ENCODE measurements around the gene NWD2. TPM values are rescaled to one million over a fixed set of nuclear protein-coding genes. Genes with fewer than 3 reads are reported as not detected.
"Not testable (repeated sequence)": the region's sequence is repeated elsewhere in the genome, so short reads cannot be mapped to it uniquely, and the experiment has no call there.

NWD2 gene
- under 0.01 TPM for total RNA-seq
- under 1 TPM in 6 of 8 donors, not detected in 2; 0.01 to 0.29 (median 0.03) TPM for polyA plus RNA-seq (ENCODE audit: insufficient read depth in 1 of 8, insufficient read length in 8 of 8, low replicate concordance in 1 of 8)
- long read RNA-seq, donor 1: 0 reads
- long read RNA-seq, donor 2: 0 reads
- long read RNA-seq, donor 3: 0 reads
- long read RNA-seq, donor 4: 0 reads
- long read RNA-seq, donor 5: 0 reads
- long read RNA-seq, donor 6: 0 reads
- long read RNA-seq, donor 7: 0 reads
- long read RNA-seq, donor 8: 0 reads
- long read RNA-seq, donor 9: 0 reads
- long read RNA-seq, donor 10: 0 reads
- long read RNA-seq, donor 11: 0 reads

GRCh38 chr4:37244583-37245390, at the start of gene NWD2:
TSS of gene NWD2 (plus strand) at chr4:37244743. CDS start at chr4:37245068, 325 bp downstream.
- Histone ChIP-seq H3K27me3 (ENCODE audit: control insufficient read depth, insufficient read depth, low read length) (peaks cover 50% of the 10 kb centered on the region), H3K4me1 (ENCODE audit: control insufficient read depth, insufficient read depth, low read length) (peaks cover 11% of the 10 kb centered on the region), H3K36me3 (ENCODE audit: control insufficient read depth, insufficient read depth, low read length) (no peaks in the 10 kb centered on the region), H3K4me3 (ENCODE audit: low read length) (no peak within 1 kb of the TSS), H3K27ac (ENCODE audit: low read length) (no peak within 1 kb of the TSS), H3K9me3 (replicated peaks; ENCODE audit: control insufficient read depth, low read depth, low read length) (no peaks in the 10 kb centered on the region)
- under 1% methylated on average over 87 of the region's 95 CpGs for WGBS (ENCODE audit: insufficient coverage)
- DNase-seq: peak; percentile 40

- no peaks in the 10 kb centered on the region for H3K9me3 ChIP-seq (replicated peaks; ENCODE audit: control insufficient read depth, low read depth, low read length)
- DNase-seq: no peak
- no peaks in the 10 kb centered on the region for H3K4me1 ChIP-seq (ENCODE audit: control insufficient read depth, insufficient read depth, low read length)
- 67% methylated on average over 1 of the region's 3 CpGs for WGBS (ENCODE audit: insufficient coverage)
- no peak overlapping the region for H3K27ac ChIP-seq (ENCODE audit: low read length)
- H3K4me3 ChIP-seq (ENCODE audit: low read length): no peak overlapping the region
- H3K27me3 ChIP-seq (ENCODE audit: control insufficient read depth, insufficient read depth, low read length): no peaks in the 10 kb centered on the region
- no peaks in the 10 kb centered on the region for H3K36me3 ChIP-seq (ENCODE audit: control insufficient read depth, insufficient read depth, low read length)
Measured at GRCh38 chr4:37197899-37198298, 46.6 kb upstream of the NWD2 start.

- 83% methylated on average over 1 of the region's 1 CpG for WGBS (ENCODE audit: insufficient coverage)
- H3K4me3 ChIP-seq (ENCODE audit: low read length); H3K4me1 ChIP-seq (ENCODE audit: control insufficient read depth, insufficient read depth, low read length); H3K27me3 ChIP-seq (ENCODE audit: control insufficient read depth, insufficient read depth, low read length); H3K27ac ChIP-seq (ENCODE audit: low read length); DNase-seq; H3K36me3 ChIP-seq (ENCODE audit: control insufficient read depth, insufficient read depth, low read length); H3K9me3 ChIP-seq (replicated peaks; ENCODE audit: control insufficient read depth, low read depth, low read length): not testable (repeated sequence)
Measured at GRCh38 chr4:37204740-37205139, 39.8 kb upstream of the NWD2 start.

- H3K27me3 ChIP-seq (ENCODE audit: control insufficient read depth, insufficient read depth, low read length): no peaks in the 10 kb centered on the region
- H3K4me1 ChIP-seq (ENCODE audit: control insufficient read depth, insufficient read depth, low read length): no peaks in the 10 kb centered on the region
- no CpG with 5 or more reads among the region's 2 CpGs for WGBS (ENCODE audit: insufficient coverage)
- no peak overlapping the region for H3K4me3 ChIP-seq (ENCODE audit: low read length)
- no peak for DNase-seq
- no peaks in the 10 kb centered on the region for H3K9me3 ChIP-seq (replicated peaks; ENCODE audit: control insufficient read depth, low read depth, low read length)
- no peaks in the 10 kb centered on the region for H3K36me3 ChIP-seq (ENCODE audit: control insufficient read depth, insufficient read depth, low read length)
- no peak overlapping the region for H3K27ac ChIP-seq (ENCODE audit: low read length)
Measured at GRCh38 chr4:37216209-37216608, 28.3 kb upstream of the NWD2 start.

GRCh38 chr4:37219242-37219641, 25.3 kb upstream of the NWD2 start:
- Histone ChIP-seq H3K9me3 (replicated peaks; ENCODE audit: control insufficient read depth, low read depth, low read length) (no peaks in the 10 kb centered on the region), H3K36me3 (ENCODE audit: control insufficient read depth, insufficient read depth, low read length) (no peaks in the 10 kb centered on the region), H3K27me3 (ENCODE audit: control insufficient read depth, insufficient read depth, low read length) (no peaks in the 10 kb centered on the region), H3K27ac (ENCODE audit: low read length) (no peak overlapping the region), H3K4me3 (ENCODE audit: low read length) (no peak overlapping the region), H3K4me1 (ENCODE audit: control insufficient read depth, insufficient read depth, low read length) (no peaks in the 10 kb centered on the region)
- no CpG with 5 or more reads among the region's 3 CpGs for WGBS (ENCODE audit: insufficient coverage)
- DNase-seq: no peak

- Histone ChIP-seq H3K36me3 (ENCODE audit: control insufficient read depth, insufficient read depth, low read length) (no peaks in the 10 kb centered on the region), H3K9me3 (replicated peaks; ENCODE audit: control insufficient read depth, low read depth, low read length) (no peaks in the 10 kb centered on the region), H3K27me3 (ENCODE audit: control insufficient read depth, insufficient read depth, low read length) (no peaks in the 10 kb centered on the region), H3K4me3 (ENCODE audit: low read length) (no peak overlapping the region), H3K4me1 (ENCODE audit: control insufficient read depth, insufficient read depth, low read length) (no peaks in the 10 kb centered on the region), H3K27ac (ENCODE audit: low read length) (no peak overlapping the region)
- no peak for DNase-seq
- WGBS (ENCODE audit: insufficient coverage): no CpG with 5 or more reads among the region's 2 CpGs
Measured at GRCh38 chr4:37219990-37220389, 24.6 kb upstream of the NWD2 start.

GRCh38 chr4:37220685-37221084, 23.9 kb upstream of the NWD2 start:
- Histone ChIP-seq H3K36me3 (ENCODE audit: control insufficient read depth, insufficient read depth, low read length) (no peaks in the 10 kb centered on the region), H3K9me3 (replicated peaks; ENCODE audit: control insufficient read depth, low read depth, low read length) (no peaks in the 10 kb centered on the region), H3K27me3 (ENCODE audit: control insufficient read depth, insufficient read depth, low read length) (no peaks in the 10 kb centered on the region), H3K4me1 (ENCODE audit: control insufficient read depth, insufficient read depth, low read length) (no peaks in the 10 kb centered on the region), H3K27ac (ENCODE audit: low read length) (no peak overlapping the region), H3K4me3 (ENCODE audit: low read length) (no peak overlapping the region)
- WGBS (ENCODE audit: insufficient coverage): no CpG with 5 or more reads among the region's 3 CpGs
- DNase-seq: no peak

- H3K4me3 ChIP-seq (ENCODE audit: low read length): no peak overlapping the region
- no peaks in the 10 kb centered on the region for H3K9me3 ChIP-seq (replicated peaks; ENCODE audit: control insufficient read depth, low read depth, low read length)
- DNase-seq: peak; percentile 19
- H3K36me3 ChIP-seq (ENCODE audit: control insufficient read depth, insufficient read depth, low read length): no peaks in the 10 kb centered on the region
- no peak overlapping the region for H3K27ac ChIP-seq (ENCODE audit: low read length)
- WGBS (ENCODE audit: insufficient coverage): no CpG with 5 or more reads among the region's 1 CpG
- H3K27me3 ChIP-seq (ENCODE audit: control insufficient read depth, insufficient read depth, low read length): no peaks in the 10 kb centered on the region
- H3K4me1 ChIP-seq (ENCODE audit: control insufficient read depth, insufficient read depth, low read length): no peaks in the 10 kb centered on the region
Measured at GRCh38 chr4:37223732-37224131, 20.8 kb upstream of the NWD2 start.

- Histone ChIP-seq H3K27ac (ENCODE audit: low read length) (no peak overlapping the region), H3K4me1 (ENCODE audit: control insufficient read depth, insufficient read depth, low read length) (no peaks in the 10 kb centered on the region), H3K4me3 (ENCODE audit: low read length) (no peak overlapping the region), H3K27me3 (ENCODE audit: control insufficient read depth, insufficient read depth, low read length) (no peaks in the 10 kb centered on the region), H3K36me3 (ENCODE audit: control insufficient read depth, insufficient read depth, low read length) (no peaks in the 10 kb centered on the region), H3K9me3 (replicated peaks; ENCODE audit: control insufficient read depth, low read depth, low read length) (no peaks in the 10 kb centered on the region)
- DNase-seq: peak; percentile 4
- 43% methylated on average over 3 of the region's 4 CpGs for WGBS (ENCODE audit: insufficient coverage)
Measured at GRCh38 chr4:37224854-37225253, 19.7 kb upstream of the NWD2 start.

GRCh38 chr4:37225778-37226177, 18.8 kb upstream of the NWD2 start:
- H3K36me3 ChIP-seq (ENCODE audit: control insufficient read depth, insufficient read depth, low read length): no peaks in the 10 kb centered on the region
- H3K27me3 ChIP-seq (ENCODE audit: control insufficient read depth, insufficient read depth, low read length): no peaks in the 10 kb centered on the region
- H3K4me3 ChIP-seq (ENCODE audit: low read length): no peak overlapping the region
- no peak for DNase-seq
- H3K4me1 ChIP-seq (ENCODE audit: control insufficient read depth, insufficient read depth, low read length): no peaks in the 10 kb centered on the region
- no peak overlapping the region for H3K27ac ChIP-seq (ENCODE audit: low read length)
- no peaks in the 10 kb centered on the region for H3K9me3 ChIP-seq (replicated peaks; ENCODE audit: control insufficient read depth, low read depth, low read length)
- WGBS (ENCODE audit: insufficient coverage): no CpG with 5 or more reads among the region's 2 CpGs
